T-helper 1 cell (primary cell): Measurements from ENCODE around the gene CTSE.
A peak's percentile ranks its signal among the peaks of the same experiment; 100 is the strongest.

Experiments used
- DNase-seq, 5 donors: peaks; one replicate each; pipeline ENCODE4 v3.0.0-alpha.2; 2012 to 2020

The CTSE gene

GRCh38 chr1:205990226-205990625, 33.5 kb downstream of the CTSE start:
- no peak for DNase-seq

- DNase-seq = no peak
Observed at GRCh38 chr1:205989786-205990185, 33.9 kb downstream of the CTSE start.

GRCh38 chr1:205988585-205988995, 35.1 kb downstream of the CTSE start:
- no peak for DNase-seq

- no peak for DNase-seq
Observed at GRCh38 chr1:205986861-205987260, 36.8 kb downstream of the CTSE start.

GRCh38 chr1:205986292-205986691, 37.4 kb downstream of the CTSE start:
- no peak for DNase-seq

GRCh38 chr1:205985330-205986005, 38.2 kb downstream of the CTSE start:
- DNase-seq = no peak

- peak in 1 of 5 donors; percentile 13 for DNase-seq
Observed at GRCh38 chr1:205983925-205984725, 39.6 kb downstream of the CTSE start.

GRCh38 chr1:205981257-205981656, 42.4 kb downstream of the CTSE start:
- no peak for DNase-seq

GRCh38 chr1:205980237-205980870, 43.3 kb downstream of the CTSE start:
- no peak for DNase-seq

- DNase-seq = no peak
Observed at GRCh38 chr1:205979301-205979700, 44.4 kb downstream of the CTSE start.

GRCh38 chr1:205978676-205979075, 45.0 kb downstream of the CTSE start:
- DNase-seq = no peak

- DNase-seq = peak; percentile 49 to 70 (median 62)
Observed at GRCh38 chr1:205977402-205978014, 46.2 kb downstream of the CTSE start.

- DNase-seq = no peak
Observed at GRCh38 chr1:205976708-205977401, 46.8 kb downstream of the CTSE start.

GRCh38 chr1:205976036-205976435, 47.7 kb downstream of the CTSE start:
- no peak for DNase-seq

GRCh38 chr1:205975387-205975998, 48.2 kb downstream of the CTSE start:
- no peak for DNase-seq

- no peak for DNase-seq
Observed at GRCh38 chr1:205974712-205975111, 49.0 kb downstream of the CTSE start.

GRCh38 chr1:205973377-205974232, 50.1 kb downstream of the CTSE start:
- no peak for DNase-seq

GRCh38 chr1:205972491-205973168, 51.1 kb downstream of the CTSE start:
- no peak for DNase-seq

GRCh38 chr1:205972081-205972480, 51.6 kb downstream of the CTSE start:
- no peak for DNase-seq

GRCh38 chr1:205971082-205971481, 52.6 kb downstream of the CTSE start:
- DNase-seq = no peak

- no peak for DNase-seq
Observed at GRCh38 chr1:205970486-205970885, 53.2 kb downstream of the CTSE start.
